ENCODE measurements around the gene PKN1. TPM values are rescaled to one million over a fixed set of nuclear protein-coding genes. Genes with fewer than 3 reads are reported as not detected.

PKN1 gene
- total and polyA plus RNA-seq, 9 of the 15 experiments (the other 6 are each of a cell fraction or from before 2014, with no cell fraction given), result 0.30 to 228 (median 77.5) TPM

DNA sequence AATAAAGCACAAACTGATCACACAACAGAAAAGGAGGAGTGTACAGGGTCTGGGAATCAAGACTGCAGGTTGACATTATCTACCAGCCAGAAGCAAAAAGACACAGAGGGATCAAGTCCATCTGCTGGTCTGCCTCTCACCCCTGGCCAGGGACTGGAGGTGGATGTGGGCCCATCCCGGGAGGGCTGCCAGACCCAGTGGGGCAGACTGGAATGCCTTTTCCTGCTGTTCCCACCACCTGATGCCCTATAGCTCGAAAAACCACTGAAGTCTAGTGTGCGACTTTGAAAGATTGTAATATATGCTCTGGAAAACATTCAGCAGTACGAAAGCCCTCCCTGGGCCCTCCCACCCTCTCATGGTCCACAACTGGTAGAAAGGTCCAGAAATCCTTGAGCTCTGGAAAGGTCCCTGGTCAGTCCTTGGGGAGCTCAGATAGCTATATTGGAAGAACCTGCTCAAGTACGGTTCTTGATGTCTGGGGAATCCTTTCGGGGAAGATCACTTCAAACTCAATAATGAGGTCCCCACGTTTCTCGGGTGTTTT, 82.5 kb downstream of the PKN1 start:
- CTCF ChIA-PET (ENCODE audit: low intra/inter-chr PET ratio), result no interaction called here
- H2AFZ ChIP-seq (ENCODE audit: low read depth, low read length), result no peak overlapping the region
- intact Hi-C loops (cut with micrococcal nuclease), result loop anchor here (5.0 kb wide), 1 partner anchor 37 kb away; no protein-coding TSS in a partner anchor
- no peaks in the 10 kb centered on the region for H3K27me3 ChIP-seq (ENCODE audit: control insufficient read depth in 2 of 2, insufficient read depth in 2 of 2, low read length in 2 of 2)
- TF ChIP-seq SLC30A9 (CRISPR knock-in tag; IDR thresholded peaks at IDR 0.05) (no peak), MEF2D (tag; conservative IDR thresholded peaks at IDR 0.05; ENCODE audit: low read depth) (no peak), ZC3H4 (CRISPR knock-in tag; IDR thresholded peaks at IDR 0.05; ENCODE audit: borderline replicate concordance) (peak; percentile 41; the same call in 1 of the 2 replicates), CCNT2 (IDR thresholded peaks at IDR 0.05; ENCODE audit: borderline replicate concordance, extremely low read depth, insufficient read length, low read depth, low read length) (peak; percentile 34), PHTF2 (CRISPR knock-in tag; IDR thresholded peaks at IDR 0.05) (peak; percentile 35; the same call in 1 of the 2 replicates), ZNF695 (CRISPR knock-in tag; IDR thresholded peaks at IDR 0.05) (no peak), RBFOX2 (IDR thresholded peaks at IDR 0.05; ENCODE audit: low read depth, low read length) (peak; percentile 56; the same call in 1 of the 2 replicates), NFATC3 (IDR thresholded peaks at IDR 0.05) (no peak), BRCA1 (IDR thresholded peaks at IDR 0.05) (no peak), BRCA1 (CRISPR knock-in tag; IDR thresholded peaks at IDR 0.05) (no peak)
- peaks cover 26% of the 10 kb centered on the region for H4K20me1 ChIP-seq (replicated peaks; ENCODE audit: control insufficient read depth, insufficient read depth, low read length)
- peak overlapping the region; percentile 35; the same call in 1 of the 3 replicates for H3K27ac ChIP-seq (ENCODE audit: extremely low read depth, low read depth, low read length)
- H3K9me3 ChIP-seq (replicated peaks; ENCODE audit: control insufficient read depth, insufficient read depth, low read depth, low read length), result no peaks in the 10 kb centered on the region
- WGBS (ENCODE audit: insufficient coverage, low coverage, missing lambda C conversion rate), result 34% methylated on average over 7 of the region's 8 CpGs
- H3K9ac ChIP-seq (ENCODE audit: insufficient read depth in 1 of 2, low read depth in 2 of 2, low read length in 2 of 2), result peak overlapping the region; percentile 96 to 100; a peak in 3 of 4 replicates
- DNase-seq (ENCODE audit: extremely low read depth in 1 of 4, low spot score in 3 of 4) (no peak), FAIRE-seq (no peak), ATAC-seq (no peak)
- in situ Hi-C loops (cut with MboI), result no loop called here
- peaks cover 53 to 60% of the 10 kb centered on the region in 2 experiments for H3K4me1 ChIP-seq (replicated peaks in 1 of 2; ENCODE audit: control insufficient read depth in 2 of 2, insufficient read depth in 2 of 2, low read length in 2 of 2)
- BruUV-seq (replicated peaks), result no TSS peak
- peak overlapping the region; percentile 98 for H3K4me3 ChIP-seq
- peaks cover 38% of the 10 kb centered on the region for H3K36me3 ChIP-seq (ENCODE audit: control insufficient read depth, insufficient read depth, low read length)
- H3K9me1 ChIP-seq (ENCODE audit: control insufficient read depth, insufficient read depth, low read length), result no peaks in the 10 kb centered on the region
- peak overlapping the region; percentile 99 for H3K4me2 ChIP-seq (ENCODE audit: insufficient read depth, low read length)
- H3K79me2 ChIP-seq (ENCODE audit: control insufficient read depth, insufficient read depth, low read length), result peaks cover 45% of the 10 kb centered on the region
- POLR2A ChIA-PET, result interaction anchor here (0.6 to 6.3 kb wide), 6 partner anchors 9 to 249 kb away, joined by 3 to 70 read pairs (median 8); partner anchors contain the start of gene GIPC1
